HUES6 (cell line): ENCODE data around the gene SPHK2.

Experiments used
- H3K27ac ChIP-seq: 2 replicates; pipeline ENCODE4 v1.7.0; 2013; ENCODE audit warnings: low read depth, mild to moderate bottlenecking, low read length, inconsistent platforms
- H3K27me3 ChIP-seq: 2 replicates; pipeline ENCODE4 v1.6.1; 2013; ENCODE audit warnings: low read length; ENCODE audit not compliant: control insufficient read depth, insufficient read depth
- H3K36me3 ChIP-seq: 2 replicates; pipeline ENCODE4 v1.6.1; 2013; ENCODE audit warnings: low read length; ENCODE audit not compliant: control insufficient read depth, insufficient read depth
- H3K4me1 ChIP-seq: 2 replicates; pipeline ENCODE4 v1.6.1; 2013; ENCODE audit warnings: low read length; ENCODE audit not compliant: control insufficient read depth, insufficient read depth
- H3K4me3 ChIP-seq: 2 replicates; pipeline ENCODE4 v1.5.1; 2013; ENCODE audit warnings: low read depth, low read length
- H3K9ac ChIP-seq: one replicate; pipeline ENCODE4 v1.6.1; 2013; ENCODE audit warnings: mild to moderate bottlenecking, low read length
- H3K9me3 ChIP-seq: 2 replicates; pipeline ENCODE4 v1.6.1; 2013; ENCODE audit warnings: low read depth, low read length; ENCODE audit not compliant: control insufficient read depth, insufficient read depth

SPHK2 gene

GRCh38 chr19:48664476-48664875, 45.2 kb downstream of the SPHK2 start:
- Histone ChIP-seq H3K27ac (no peak overlapping the region), H3K9ac (no peak overlapping the region), H3K36me3 (no peaks in the 10 kb centered on the region), H3K9me3 (0 out of 2 replicates have a peak, but pooled peaks cover 2% of the 10 kb centered on the region), H3K27me3 (no peaks in the 10 kb centered on the region), H3K4me3 (no peak overlapping the region), H3K4me1 (no peaks in the 10 kb centered on the region)

DNA sequence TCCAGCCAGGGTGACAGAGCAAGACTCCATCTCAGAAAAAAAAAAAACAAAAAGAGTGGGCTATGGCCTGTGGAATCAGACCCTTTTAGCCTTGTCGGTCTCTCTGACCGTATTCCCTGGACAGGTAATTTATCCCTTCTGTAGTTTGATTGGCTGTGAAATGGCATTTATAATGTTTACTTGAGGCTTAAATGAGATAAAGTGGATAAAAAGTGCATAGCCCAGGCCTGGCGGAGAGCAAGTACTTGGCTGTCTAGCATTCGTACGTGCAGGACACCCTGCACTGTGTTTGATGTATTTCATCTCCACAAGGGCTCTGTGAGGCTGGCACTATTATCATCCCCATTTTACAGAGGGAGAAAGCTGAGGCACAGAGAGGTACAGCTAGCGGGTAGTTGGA, 46.5 kb downstream of the SPHK2 start:
- H3K27me3 ChIP-seq: no peaks in the 10 kb centered on the region
- no peak overlapping the region for H3K27ac ChIP-seq
- 0 out of 2 replicates have a peak, but pooled peaks cover 3% of the 10 kb centered on the region for H3K9me3 ChIP-seq
- no peak overlapping the region for H3K9ac ChIP-seq
- no peaks in the 10 kb centered on the region for H3K36me3 ChIP-seq
- H3K4me1 ChIP-seq: no peaks in the 10 kb centered on the region
- H3K4me3 ChIP-seq: no peak overlapping the region

DNA sequence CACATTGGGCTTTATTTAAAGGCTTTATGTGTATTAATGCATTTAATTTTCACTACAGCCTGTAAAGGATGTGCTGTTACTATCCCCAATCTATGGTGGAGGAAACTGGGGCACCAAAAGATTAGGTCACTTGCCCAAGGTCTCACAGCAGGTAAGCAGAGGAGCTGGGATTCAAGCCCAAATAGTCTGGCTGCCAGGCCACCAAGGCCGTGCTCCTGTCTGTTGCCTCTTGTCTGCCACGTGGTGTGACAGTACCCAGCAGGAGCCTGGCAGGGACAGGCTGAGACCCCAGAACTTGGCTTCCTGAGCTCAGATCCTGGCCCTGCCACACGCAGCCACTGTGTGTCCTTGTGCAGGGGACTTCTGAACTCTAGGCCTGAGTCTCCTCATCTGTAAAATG, 49.0 kb downstream of the SPHK2 start:
- Histone ChIP-seq H3K9ac (no peak overlapping the region), H3K27ac (no peak overlapping the region), H3K9me3 (0 out of 2 replicates have a peak, but pooled peaks cover 3% of the 10 kb centered on the region), H3K4me1 (peaks cover 10% of the 10 kb centered on the region), H3K4me3 (no peak overlapping the region), H3K27me3 (peaks cover 4% of the 10 kb centered on the region; the same call in 1 of the 2 replicates), H3K36me3 (no peaks in the 10 kb centered on the region)

DNA sequence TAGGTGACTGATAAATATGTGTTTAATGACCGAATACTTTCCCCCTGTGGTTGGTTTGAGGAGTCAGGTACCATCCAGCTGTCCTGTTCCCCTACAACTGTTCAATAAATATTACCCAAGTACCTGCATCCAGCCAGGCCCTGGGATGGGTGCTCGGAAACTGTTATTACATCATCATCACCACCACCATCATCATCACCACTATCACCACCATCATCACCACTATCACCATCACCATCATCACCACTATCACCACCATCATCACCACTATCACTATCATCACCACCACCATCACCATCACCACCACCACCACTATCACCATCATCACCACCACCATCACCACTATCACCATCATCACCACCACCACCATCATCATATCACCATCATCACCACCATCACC, 49.5 kb downstream of the SPHK2 start:
- no peaks in the 10 kb centered on the region for H3K36me3 ChIP-seq

DNA sequence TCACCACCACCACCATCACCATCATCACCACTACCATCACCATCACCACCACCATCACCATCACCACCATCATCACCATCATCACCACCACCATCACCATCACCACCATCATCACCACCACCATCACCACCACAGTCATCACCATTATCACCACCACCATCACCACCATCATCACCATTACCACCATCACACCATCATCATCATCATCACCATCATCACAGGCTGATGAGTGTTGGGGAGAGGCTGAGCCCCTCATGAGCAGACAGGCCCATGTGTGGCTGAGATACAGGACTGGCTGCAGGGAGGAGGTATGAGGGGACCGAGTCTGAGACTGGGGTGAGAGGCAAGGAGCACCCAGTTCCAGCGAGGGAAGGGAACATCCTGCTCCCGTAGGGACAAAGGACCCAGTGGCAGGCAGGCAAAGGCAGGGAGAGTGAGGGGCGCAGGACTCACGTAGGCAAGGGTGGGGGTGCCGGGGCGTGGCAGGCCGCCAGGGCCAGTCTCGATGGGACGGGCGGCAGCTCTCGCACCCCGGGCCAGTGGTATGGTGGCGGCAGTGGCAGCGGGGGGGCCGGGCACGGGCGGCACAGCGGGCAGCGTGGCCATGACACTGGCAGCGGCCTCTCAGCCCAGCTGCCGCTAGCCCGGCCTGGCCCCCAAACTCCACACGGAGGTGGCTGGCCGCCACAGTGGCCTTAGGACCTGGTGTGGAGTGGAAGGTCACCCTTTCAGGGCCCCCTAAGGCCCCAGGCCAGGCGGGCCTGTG, 50.8 kb downstream of the SPHK2 start:
- no peak overlapping the region for H3K9ac ChIP-seq
- 0 out of 2 replicates have a peak, but pooled peaks cover 3% of the 10 kb centered on the region for H3K9me3 ChIP-seq
- peaks cover 27% of the 10 kb centered on the region for H3K4me1 ChIP-seq
- H3K27ac ChIP-seq: no peak overlapping the region
- H3K36me3 ChIP-seq: no peaks in the 10 kb centered on the region
- peaks cover 21% of the 10 kb centered on the region for H3K27me3 ChIP-seq
- no peak overlapping the region for H3K4me3 ChIP-seq

More for the DNA sequence above, 49.5 kb downstream of the SPHK2 start:
- Histone ChIP-seq H3K9ac (no peak overlapping the region), H3K27ac (no peak overlapping the region), H3K4me1 (peaks cover 14% of the 10 kb centered on the region), H3K4me3 (no peak overlapping the region), H3K9me3 (0 out of 2 replicates have a peak, but pooled peaks cover 3% of the 10 kb centered on the region), H3K27me3 (peaks cover 8% of the 10 kb centered on the region; the same call in 1 of the 2 replicates)

DNA sequence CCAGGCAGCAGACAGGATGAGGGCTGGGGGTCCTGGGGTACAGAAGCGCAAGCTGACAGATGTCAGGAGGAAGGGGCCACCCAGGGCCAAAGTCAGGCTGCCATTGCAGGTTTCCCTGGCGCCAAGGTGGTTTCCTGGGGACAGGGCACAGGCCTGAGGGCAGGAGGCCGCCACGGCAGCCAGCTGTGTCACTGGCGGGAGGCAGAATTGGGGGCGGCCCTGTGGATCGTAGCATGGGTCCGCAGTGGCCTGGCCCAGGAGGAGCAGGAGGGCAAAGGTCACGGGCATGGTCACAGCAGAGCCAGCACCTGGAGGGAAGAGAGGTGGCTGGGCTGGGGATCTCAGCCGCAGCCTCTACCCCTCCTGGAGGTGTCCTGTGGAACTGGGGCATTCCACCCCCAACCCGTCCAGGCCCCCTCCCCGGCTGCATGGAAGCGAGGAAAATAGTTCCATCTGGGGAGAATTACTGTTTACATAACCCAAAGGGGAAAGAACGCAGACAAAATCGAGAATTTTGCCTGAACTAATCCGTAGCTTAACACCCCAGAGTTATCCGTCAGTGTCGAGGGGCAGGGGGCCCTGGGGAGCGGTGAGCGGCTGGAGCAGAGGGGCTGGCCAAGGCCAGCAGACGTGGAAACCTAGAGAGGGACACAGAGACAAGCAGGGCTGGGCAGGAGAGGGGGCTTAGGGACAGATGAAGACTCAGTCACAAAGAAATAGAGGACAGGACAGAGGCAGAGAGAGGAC, 51.6 kb downstream of the SPHK2 start:
- Histone ChIP-seq H3K4me1 (peaks cover 32% of the 10 kb centered on the region), H3K4me3 (no peak overlapping the region), H3K27ac (no peak overlapping the region), H3K27me3 (peaks cover 21% of the 10 kb centered on the region), H3K9ac (no peak overlapping the region), H3K36me3 (no peaks in the 10 kb centered on the region), H3K9me3 (0 out of 2 replicates have a peak, but pooled peaks cover 3% of the 10 kb centered on the region)

- Histone ChIP-seq H3K9ac (no peak overlapping the region), H3K36me3 (no peaks in the 10 kb centered on the region), H3K27me3 (peaks cover 21% of the 10 kb centered on the region), H3K4me3 (no peak overlapping the region), H3K9me3 (0 out of 2 replicates have a peak, but pooled peaks cover 3% of the 10 kb centered on the region), H3K27ac (no peak overlapping the region), H3K4me1 (peaks cover 32% of the 10 kb centered on the region)
Observed at GRCh38 chr19:48671446-48671995, 52.2 kb downstream of the SPHK2 start.

DNA sequence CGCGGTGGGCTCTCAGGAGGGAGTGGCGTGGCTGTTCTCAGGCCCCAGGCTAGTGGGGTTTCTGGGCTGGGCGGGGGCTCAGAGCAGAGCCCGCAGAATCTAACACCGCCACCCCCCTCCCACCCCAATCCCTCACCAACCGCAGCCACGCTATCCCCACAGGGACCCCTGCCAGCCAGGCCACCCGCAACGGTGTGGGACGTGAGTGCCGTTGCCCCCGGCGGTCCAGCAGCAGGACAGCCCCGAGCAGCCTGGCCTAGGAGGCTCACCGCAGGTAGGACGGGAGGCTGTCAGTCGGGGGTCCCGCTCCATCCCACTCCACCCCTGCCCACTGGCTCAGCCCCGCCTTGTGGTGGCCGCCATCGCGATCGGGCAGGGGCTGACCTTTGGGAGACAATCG, 53.7 kb downstream of the SPHK2 start, which contains the start of gene NTN5:
NTN5 (minus strand) TSS at position 24 of the 400 bp plus-strand sequence. CDS start 2,031 bp downstream, outside the sequence.
- Histone ChIP-seq H3K36me3 (no peaks in the 10 kb centered on the region), H3K9ac (no peak within 1 kb of the TSS), H3K9me3 (0 out of 2 replicates have a peak, but pooled peaks cover 3% of the 10 kb centered on the region), H3K4me1 (peaks cover 32% of the 10 kb centered on the region), H3K27ac (no peak within 1 kb of the TSS), H3K27me3 (peaks cover 21% of the 10 kb centered on the region), H3K4me3 (peak within 1 kb of the TSS; percentile 28)

DNA sequence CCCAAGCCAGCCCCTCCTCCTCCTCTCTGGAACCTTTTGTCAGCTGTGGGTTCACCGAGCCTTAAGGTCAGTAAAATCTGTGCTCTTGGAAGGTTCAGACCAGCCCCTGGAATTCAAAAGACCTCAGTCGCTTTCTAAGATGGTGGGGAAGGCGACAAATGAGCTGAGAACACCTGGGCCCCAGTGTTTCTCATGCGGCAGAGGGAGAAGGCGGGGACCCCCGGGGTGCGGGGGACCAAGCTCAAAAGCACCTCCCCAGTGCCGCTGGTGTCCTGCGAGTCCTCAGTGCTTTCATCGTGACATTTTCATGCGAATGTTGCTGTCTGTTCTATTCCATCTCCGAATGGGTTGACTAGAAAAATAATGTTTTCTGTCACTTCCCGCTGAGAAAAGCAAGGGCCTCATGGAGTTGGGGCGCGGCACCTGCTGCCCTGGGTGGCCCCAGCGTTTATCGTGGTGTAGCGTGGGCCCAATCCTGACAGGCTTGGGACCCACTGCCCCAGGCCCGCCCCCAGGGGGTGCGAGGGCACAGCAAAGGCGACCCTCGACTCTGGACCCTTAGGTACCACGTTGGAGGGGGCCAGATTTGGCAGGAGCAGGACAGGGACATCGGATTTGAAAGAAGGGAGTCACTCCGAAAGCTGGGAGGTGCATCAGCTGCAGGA, 54.3 kb downstream of the SPHK2 start:
- Histone ChIP-seq H3K9ac (no peak overlapping the region), H3K4me1 (peaks cover 32% of the 10 kb centered on the region), H3K4me3 (peak overlapping the region; percentile 28), H3K36me3 (no peaks in the 10 kb centered on the region), H3K27me3 (peaks cover 21% of the 10 kb centered on the region), H3K27ac (no peak overlapping the region), H3K9me3 (0 out of 2 replicates have a peak, but pooled peaks cover 3% of the 10 kb centered on the region)

DNA sequence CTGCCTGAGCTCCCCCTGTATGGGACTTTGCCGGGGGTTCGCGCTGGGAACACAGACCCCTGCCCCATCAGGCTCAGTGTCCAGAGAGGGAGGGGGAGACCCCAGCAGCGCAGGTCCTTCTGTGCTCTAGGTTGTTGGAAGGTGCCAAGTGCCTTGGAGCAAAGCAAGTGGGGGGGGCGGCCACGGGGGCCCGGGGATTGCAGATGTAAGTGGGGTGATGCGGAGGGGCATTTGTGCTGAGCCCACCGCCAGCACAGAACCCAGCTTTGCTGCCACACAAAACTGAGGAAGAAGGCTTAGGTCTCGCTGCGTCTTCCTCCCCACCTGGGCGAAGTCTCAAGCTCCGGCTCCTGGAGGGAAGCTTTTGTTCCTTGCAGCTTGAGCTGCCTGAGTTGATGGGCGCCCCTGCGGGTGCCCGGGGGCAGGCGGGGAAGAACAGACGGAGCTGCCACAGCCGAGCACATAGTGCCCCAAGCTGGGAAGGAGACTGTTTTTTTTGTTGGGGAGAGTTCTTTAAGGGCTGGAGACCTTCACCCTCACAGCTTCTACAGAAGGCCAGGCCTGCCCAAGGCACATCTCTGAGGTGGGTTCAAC, 55.0 kb downstream of the SPHK2 start:
- no peak overlapping the region for H3K9ac ChIP-seq

More for the DNA sequence above, 55.0 kb downstream of the SPHK2 start:
- Histone ChIP-seq H3K36me3 (no peaks in the 10 kb centered on the region), H3K4me3 (peak overlapping the region; percentile 28), H3K27ac (no peak overlapping the region), H3K9me3 (0 out of 2 replicates have a peak, but pooled peaks cover 3% of the 10 kb centered on the region), H3K27me3 (peaks cover 21% of the 10 kb centered on the region), H3K4me1 (peaks cover 32% of the 10 kb centered on the region)
